GM19438 (cell line): ENCODE data around the gene ADGRG6.

ENCODE experiments used
- ATAC-seq: cut with Tn5 transposase; IDR thresholded peaks from one replicate; pipeline ENCODE4 v1.9.1; 2021; ENCODE audit warnings: low read depth; ENCODE audit not compliant: unreplicated experiment

ADGRG6 gene

DNA sequence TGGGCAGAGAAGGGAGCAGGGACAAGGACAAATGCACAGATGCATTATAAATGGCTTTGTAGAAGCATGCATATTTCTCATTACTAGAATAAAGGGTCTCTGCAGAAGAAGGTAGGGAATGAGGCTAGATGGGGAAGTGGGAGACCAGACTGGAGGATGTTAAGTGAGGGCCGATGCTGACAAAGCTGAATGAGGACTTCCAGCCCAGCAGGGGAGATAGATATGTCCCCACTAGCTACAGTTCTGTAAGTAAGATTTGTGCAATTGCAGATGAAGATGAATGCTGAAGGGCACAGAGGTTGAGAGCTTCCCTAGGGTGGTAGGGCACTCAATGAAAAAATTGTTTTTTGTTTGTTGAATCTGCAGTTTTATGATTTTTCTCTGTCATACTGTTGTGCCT lies 16.9 kb downstream of the ADGRG6 start:
- ATAC-seq = no peak

DNA sequence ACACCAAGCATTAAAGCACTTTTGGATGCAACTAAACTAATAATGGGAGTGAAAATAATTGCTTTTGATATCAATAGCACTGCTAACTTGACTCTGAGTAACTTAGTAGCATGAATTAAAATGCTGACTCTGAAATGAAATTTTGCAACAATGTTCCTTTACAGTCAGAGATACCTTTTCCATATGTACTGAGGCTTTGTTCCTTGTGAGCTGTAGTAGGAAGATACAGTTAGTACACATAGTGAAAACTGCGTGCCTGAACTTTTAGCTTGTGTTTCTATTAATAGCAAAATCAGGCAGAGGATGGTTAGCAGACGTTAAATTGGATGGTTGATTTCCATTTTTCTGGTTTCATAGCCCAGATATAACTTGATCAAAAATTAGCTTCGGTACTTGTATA lies 18.6 kb downstream of the ADGRG6 start:
- no peak for ATAC-seq

DNA sequence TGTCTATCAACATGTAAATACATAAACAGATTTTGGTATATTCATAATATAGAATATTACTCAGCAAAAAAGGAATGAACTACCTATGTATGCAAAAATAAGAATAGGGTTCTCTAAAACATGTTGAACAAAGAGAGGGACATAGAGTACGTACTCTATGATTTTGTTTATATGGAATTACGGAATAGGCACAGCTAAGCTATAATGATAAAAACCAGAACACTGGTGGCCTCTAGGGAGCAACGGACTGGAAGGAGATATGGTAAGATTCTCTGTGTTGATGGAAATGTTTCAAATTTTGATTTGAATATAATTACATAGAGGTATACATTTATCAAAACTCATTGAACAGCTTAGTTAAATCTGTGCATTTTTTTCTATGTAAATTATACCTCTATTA lies 19.6 kb downstream of the ADGRG6 start:
- no peak for ATAC-seq

DNA sequence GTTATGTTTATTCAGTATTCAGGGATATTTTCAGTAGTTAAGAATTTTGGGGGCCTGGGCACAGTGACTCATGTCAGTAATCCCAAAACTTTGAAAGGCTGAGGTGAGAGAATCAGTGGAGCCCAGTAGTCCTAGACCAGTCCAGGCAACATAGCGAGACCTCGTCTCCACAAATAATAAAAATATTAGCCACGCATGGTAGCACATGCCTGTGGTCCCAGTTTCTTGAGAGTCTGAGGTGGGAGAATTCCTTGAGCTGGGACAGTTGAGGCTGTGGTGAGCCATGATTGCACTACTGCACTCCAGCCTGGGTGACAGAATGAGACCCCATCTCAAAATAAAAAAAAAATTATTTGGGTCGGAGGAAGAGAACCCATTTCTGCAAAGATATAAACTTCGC lies 20.3 kb downstream of the ADGRG6 start:
- ATAC-seq = no peak

DNA sequence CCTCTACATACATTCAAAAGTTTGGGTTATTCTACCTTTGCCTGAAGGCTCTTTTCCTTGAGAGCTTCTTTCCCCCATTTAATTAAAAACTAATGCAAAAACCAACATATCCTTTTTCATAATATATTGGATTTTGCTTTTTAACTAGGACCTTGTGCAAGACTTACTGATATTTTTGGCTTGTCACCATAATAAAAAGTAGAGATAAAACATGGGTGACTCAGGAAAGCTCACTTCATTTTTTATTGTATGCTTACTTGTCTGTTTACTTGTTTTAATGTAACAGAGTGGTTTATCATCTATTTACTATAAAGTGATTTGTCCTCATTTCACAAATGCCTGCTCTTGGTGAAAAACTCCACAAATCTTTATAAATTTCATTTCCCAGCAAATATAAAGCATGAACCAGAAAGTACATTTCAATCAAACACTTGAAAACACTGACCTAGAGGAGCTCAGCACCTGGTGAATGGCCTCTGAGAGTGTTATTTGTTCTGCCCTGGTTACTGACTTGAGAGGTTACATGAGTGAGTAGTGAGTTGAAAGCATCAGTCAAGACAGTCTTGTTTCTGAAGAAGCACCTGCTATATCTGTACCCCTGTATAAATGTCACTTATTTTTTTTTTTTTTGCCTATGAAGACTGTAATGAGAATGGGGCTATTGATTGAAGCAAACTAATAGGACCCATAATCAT lies 20.8 kb downstream of the ADGRG6 start:
- no peak for ATAC-seq

- ATAC-seq = no peak
Observed at GRCh38 chr6:142323377-142323776, 21.6 kb downstream of the ADGRG6 start.

GRCh38 chr6:142324111-142324510 lies 22.3 kb downstream of the ADGRG6 start:
- no peak for ATAC-seq

GRCh38 chr6:142325111-142325510 lies 23.3 kb downstream of the ADGRG6 start:
- ATAC-seq = no peak

GRCh38 chr6:142326540-142326939 lies 24.7 kb downstream of the ADGRG6 start:
- ATAC-seq = no peak

- no peak for ATAC-seq
Observed at GRCh38 chr6:142328070-142328469, 26.3 kb downstream of the ADGRG6 start.

DNA sequence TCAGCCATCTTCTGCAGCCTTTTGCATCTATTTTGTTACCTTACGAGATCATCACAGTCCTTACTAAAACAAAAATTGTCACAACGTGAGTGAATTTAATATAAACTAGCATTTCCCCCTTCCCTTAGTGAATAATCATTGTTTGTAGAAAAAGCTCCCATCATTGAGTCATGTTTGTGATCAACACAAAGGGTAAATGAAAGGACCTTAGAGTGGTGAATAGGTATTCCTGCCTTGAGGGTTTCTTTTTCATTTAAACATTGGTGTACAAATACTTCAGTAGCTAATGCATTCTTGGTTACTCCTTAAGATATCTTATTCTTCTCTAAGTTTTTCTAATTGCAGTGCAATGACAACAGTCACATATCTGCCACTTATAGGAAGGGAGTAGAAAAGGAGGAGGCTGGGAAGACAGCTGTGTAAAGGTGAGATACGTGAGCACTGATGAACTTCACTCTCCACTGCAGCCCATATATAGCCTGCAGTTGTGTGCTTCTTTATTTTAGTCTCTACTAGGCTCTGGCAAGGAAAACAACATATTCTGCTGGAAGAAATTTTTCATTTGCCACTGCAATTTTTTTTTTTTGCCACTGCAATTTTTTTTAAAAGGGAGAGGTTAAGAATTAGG lies 27.8 kb downstream of the ADGRG6 start:
- ATAC-seq = no peak

GRCh38 chr6:142331075-142331551 lies 29.3 kb downstream of the ADGRG6 start:
- ATAC-seq = no peak

- ATAC-seq = no peak
Observed at GRCh38 chr6:142331601-142332000, 29.8 kb downstream of the ADGRG6 start.

- no peak for ATAC-seq
Observed at GRCh38 chr6:142332393-142333098, 30.7 kb downstream of the ADGRG6 start.

DNA sequence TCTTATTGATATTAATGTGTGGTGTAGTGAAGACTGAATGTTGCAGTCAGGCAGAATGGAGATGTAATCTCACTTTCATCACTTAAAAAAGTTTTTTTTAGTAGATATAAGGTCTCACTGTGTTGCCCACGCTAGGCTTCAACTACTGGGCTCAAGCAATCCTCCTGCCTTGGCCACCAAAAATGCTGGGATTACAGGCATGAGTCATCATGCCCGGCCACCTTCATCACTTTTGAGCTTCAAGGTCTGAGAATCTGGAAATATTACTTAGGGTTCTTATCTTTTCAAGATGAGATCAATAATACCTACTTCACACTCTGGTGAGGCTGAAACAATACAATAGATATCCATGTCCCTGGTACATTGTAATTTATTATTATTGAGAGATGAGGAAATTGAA lies 31.6 kb downstream of the ADGRG6 start:
- no peak for ATAC-seq

GRCh38 chr6:142334294-142334693 lies 32.5 kb downstream of the ADGRG6 start:
- ATAC-seq = no peak

DNA sequence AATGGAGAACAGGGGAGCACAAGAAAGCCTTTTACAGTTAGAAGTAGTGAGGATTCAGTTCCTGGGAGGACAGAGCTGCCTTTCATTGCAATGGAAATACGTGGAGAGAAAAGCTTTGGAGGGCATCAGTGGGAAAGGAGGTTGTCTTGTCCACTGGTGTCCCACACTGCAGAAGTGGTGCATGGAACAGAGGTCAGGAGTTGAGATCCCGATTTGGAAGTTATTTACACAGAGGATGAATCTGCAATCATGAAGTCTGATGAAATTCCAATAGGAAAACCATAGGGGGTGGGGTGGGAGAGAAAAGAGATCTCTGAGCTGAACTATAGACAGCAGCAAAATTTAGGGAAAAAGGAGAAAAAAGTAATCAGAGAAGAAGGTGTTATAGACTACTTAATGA lies 33.6 kb downstream of the ADGRG6 start:
- no peak for ATAC-seq

DNA sequence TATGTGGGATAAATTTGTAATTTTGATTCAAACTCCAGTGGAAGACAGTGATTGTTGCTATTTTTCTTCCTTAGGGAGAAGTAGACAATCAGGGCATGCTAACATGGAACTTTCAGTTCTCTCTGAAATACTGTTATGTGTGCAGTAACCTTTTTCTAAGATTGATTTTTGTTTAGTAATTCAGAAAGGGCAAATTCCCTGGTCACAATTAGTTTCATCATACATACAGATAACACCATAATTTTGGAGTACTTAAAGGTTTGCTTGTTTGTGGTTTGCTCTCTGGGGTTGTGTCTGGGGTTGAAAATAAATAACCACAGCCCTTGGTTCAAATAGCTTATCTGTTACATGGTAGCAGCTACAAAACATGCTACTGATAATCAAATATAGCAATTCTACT lies 34.4 kb downstream of the ADGRG6 start:
- no peak for ATAC-seq

DNA sequence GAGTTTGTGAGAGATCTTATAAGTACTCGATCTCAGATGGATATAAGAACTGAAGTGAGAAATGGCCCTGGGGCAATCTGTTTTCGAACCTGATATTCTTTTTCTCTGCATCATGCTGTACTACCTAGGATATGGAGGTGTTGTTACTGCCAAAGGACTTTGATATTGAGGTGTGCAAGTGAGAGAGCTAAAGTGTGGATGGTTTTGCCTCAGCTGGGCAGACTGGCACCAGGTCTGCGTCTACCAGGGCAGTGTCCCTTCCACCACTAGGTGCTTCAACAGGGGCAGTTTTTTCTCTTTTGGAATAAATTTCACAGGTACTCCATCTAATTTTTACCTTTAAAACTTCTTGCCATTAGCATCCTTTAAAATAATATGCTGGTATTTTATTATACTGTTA lies 35.0 kb downstream of the ADGRG6 start:
- ATAC-seq = no peak

GRCh38 chr6:142339113-142339512 lies 37.3 kb downstream of the ADGRG6 start:
- no peak for ATAC-seq

DNA sequence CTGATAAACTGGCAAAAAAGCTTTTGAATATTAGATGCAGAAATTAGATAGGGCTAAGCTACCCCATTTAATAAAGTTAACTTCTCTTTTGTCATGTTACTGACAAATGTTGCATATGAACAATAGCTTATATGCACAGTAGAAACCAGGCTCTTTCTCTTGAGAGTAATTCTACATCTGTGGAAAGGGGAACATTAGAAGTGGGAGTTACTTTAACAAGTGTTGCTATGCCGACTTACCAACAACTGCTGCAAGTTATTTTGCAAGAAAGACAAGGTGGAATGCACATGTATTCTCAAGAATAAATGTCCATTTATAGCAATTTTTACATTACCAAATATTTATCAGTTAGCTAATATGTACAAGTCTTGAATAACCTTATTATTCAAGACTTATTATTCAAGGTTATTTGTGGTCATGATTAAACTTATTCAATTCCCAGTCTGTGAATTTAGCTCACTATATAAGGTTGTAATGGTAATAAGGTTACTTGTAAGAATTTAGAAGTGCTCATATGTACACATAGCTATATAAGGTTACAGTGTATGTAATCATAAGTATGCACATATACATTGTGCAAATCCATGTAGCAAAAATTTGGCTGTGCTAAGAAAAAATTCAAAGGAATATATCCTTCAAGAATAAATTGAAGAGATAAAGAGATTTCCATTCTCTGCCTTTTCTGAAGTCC lies 38.3 kb downstream of the ADGRG6 start:
- no peak for ATAC-seq
